ENCODE results near the gene CANT1.

- no peak for TF ChIP-seq EZH2 (IDR thresholded peaks at IDR 0.05)
- no peak for TF ChIP-seq POLR2AphosphoS5 (IDR thresholded peaks at IDR 0.05; ENCODE audit: borderline replicate concordance, low read depth, low read length)
- TF ChIP-seq FOXP2 (optimal IDR thresholded peaks at IDR 0.05; ENCODE audit: control extremely low read depth, extremely low read length, insufficient read depth) = no peak
These were observed 13.7 kb upstream of the CANT1 start for GRCh38 chr17:79023180-79023705.
